Bladder microvascular endothelial cell (primary cell): Measurements from ENCODE around the gene EXD2. TPM values are rescaled to one million over a fixed set of nuclear protein-coding genes. Genes with fewer than 3 reads are reported as not detected.

Source experiments
- total RNA-seq: library from RNA; depleted of rRNA; stranded (reverse); fragments of >200 nt; gene quantifications from 2 replicates; pipeline ENCODE4 v1.2.3, GENCODE V29; 2014

Gene EXD2
- total RNA-seq: 17.5 and 24.7 TPM in 2 replicates

GRCh38 chr14:69191340-69192111, at the start of gene EXD2:
TSS of gene EXD2 (plus strand) at chr14:69191498. CDS start at chr14:69209471, 17,973 bp downstream.

GRCh38 chr14:69152902-69153151, 38.5 kb upstream of the EXD2 start, which contains the start of gene DCAF5:
TSS of gene DCAF5 (minus strand) at chr14:69153119. CDS start at chr14:69152978, 141 bp downstream.

GRCh38 chr14:69259527-69260189, 68.4 kb downstream of the EXD2 start, which contains the start of gene GALNT16:
TSS of gene GALNT16 (plus strand) at chr14:69260158. CDS start at chr14:69260291, 133 bp downstream.

Other genes with a start within 250 kb of the EXD2 start
- 165 and 533 TPM in 2 replicates for gene ACTN1, start 212.2 kb upstream of the EXD2 start, total RNA-seq
- gene DCAF5, start 38.4 kb upstream of the EXD2 start, total RNA-seq: 9.9 and 20.2 TPM in 2 replicates
- gene GALNT16, start 68.7 kb downstream of the EXD2 start, total RNA-seq: 0.13 TPM in 1 of 2 replicates, not detected in the other
- 154 and 261 TPM in 2 replicates for gene ERH, start 206.8 kb downstream of the EXD2 start, total RNA-seq
- 58.8 and 114 TPM in 2 replicates for gene SLC39A9, start 207.2 kb downstream of the EXD2 start, total RNA-seq